ENCODE results near the gene PRRG2.
A peak's percentile ranks its signal among the peaks of the same experiment; 100 is the strongest.
"Not testable (repeated sequence)": the region's sequence is repeated elsewhere in the genome, so short reads cannot be mapped to it uniquely, and the experiment has no call there.

PRRG2 gene

GRCh38 chr19:49614096-49614833 is 33.1 kb downstream of the PRRG2 start:
- no peak for DNase-seq

- no peak for DNase-seq
These were observed 34.7 kb downstream of the PRRG2 start for GRCh38 chr19:49615861-49616260.

GRCh38 chr19:49616532-49616931 is 35.4 kb downstream of the PRRG2 start:
- DNase-seq, result no peak

DNA sequence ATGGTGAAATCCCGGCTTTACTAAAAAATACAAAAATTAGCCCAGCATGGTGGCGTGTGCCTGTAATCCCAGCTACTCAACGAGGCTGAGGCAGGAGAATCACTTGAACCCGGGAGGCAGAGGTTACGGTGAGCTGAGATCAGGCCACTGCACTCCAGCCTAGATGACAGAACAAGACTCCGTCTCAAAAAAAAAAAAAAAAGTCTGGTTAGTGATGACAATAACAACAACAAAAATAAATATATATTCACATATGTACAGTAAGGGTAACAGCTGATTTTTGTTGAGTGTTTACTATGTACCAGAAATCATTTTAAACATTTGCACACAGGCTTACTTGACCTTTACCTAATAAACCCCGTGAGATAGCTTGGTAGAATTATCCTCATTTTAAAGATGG is 35.8 kb downstream of the PRRG2 start:
- DNase-seq, result no peak

- DNase-seq, result not testable (repeated sequence)
These were observed 36.7 kb downstream of the PRRG2 start for GRCh38 chr19:49617860-49618259.

DNA sequence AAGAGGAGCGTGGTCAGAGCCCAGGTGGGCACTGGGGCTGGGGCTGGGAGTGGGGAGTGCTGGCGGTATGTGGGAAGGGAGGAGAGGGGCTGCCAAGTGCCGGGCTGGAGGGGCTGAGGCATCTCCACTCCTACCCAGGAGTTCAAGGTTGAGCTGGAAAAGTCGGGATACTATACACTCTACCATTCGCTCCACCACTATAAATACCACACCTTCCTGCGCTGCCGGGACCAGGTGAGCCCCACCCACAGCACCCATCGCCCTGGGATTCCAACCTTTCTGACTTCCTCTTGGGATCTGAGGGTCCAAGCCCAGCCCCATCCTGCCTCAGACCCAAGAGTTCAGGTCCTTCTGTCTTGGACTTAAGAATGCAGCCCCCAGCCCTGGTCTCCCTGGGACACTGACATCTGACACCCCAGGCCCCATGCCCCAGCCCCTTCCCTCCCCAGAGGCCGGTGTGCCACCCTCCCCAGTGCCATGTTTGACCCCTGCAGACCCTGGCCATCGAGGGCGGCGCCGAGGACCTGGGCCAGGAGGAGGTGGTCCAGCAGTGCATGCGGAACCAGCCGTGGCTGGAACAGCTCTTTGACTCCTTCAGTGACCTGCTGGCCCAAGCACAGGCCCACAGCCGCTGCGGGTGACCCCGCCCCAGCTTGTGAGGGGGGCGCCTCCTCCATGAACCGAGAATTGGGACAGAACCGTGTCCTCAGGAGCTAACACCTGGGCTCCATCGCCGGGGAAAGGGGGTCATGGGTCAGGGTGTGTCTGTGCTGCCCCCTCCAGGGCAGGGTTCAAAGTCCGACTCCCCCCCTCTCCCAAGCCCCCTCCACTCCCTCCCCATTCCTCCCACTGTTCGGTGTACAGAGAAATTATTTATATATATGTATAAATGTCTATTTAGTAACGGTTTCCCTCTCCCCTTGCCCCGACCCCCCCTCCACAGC is 44.1 kb downstream of the PRRG2 start:
- no peak for DNase-seq

- DNase-seq, result no peak
These were observed 45.1 kb downstream of the PRRG2 start for GRCh38 chr19:49626226-49626625.

- no peak for DNase-seq
These were observed 48.5 kb downstream of the PRRG2 start for GRCh38 chr19:49629659-49630058.

DNA sequence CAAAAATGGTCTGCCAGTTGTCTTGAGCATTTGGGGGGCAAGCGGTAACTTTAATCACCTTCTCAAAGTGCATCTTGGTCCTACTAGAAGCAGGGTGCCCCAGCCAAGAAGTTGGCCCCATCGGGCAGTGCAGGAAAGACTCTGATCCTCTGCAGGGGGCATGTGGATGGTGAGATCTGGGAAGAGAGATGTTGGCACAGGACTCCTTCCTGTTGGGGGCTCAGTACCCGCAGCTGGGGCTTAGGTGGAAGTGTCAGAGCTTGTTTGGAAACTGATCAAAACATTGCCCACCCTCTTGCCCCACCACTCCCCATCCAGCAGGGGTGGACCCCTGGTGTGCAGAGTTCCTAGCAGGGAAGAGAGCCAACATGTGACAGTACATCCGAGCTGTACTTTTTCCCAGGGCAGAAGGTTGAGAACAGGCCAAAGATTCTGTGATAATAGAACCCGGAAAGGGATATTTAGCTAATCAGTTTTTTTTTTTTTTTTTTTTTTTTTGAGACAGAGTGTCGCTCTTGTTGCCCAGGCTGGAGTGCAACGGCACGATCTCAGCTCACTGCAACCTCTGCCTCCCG is 50.0 kb downstream of the PRRG2 start:
- no peak for DNase-seq

- DNase-seq, result no peak
These were observed 50.6 kb downstream of the PRRG2 start for GRCh38 chr19:49631610-49632192.

- DNase-seq, result no peak
These were observed 51.5 kb downstream of the PRRG2 start for GRCh38 chr19:49632576-49632975.

DNA sequence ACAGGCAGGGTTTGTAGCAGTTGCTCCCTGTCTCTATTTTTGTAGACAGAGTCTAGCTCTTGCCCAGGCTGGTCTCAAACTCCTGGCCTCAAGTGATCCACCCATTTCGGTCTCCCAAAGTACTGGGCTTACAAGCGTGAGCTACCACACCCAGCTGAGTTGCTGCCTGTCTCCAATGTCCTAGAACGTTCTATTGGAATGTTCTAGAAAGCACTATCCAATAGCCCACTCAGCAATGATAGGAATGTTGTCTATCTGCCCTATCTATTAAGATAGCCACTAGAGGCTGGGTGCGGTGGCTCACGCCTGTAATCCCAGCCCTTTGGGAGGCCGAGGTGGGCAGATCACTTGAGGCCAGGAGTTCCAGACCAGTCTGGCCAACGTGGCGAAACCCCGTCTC is 52.2 kb downstream of the PRRG2 start:
- not testable (repeated sequence) for DNase-seq

DNA sequence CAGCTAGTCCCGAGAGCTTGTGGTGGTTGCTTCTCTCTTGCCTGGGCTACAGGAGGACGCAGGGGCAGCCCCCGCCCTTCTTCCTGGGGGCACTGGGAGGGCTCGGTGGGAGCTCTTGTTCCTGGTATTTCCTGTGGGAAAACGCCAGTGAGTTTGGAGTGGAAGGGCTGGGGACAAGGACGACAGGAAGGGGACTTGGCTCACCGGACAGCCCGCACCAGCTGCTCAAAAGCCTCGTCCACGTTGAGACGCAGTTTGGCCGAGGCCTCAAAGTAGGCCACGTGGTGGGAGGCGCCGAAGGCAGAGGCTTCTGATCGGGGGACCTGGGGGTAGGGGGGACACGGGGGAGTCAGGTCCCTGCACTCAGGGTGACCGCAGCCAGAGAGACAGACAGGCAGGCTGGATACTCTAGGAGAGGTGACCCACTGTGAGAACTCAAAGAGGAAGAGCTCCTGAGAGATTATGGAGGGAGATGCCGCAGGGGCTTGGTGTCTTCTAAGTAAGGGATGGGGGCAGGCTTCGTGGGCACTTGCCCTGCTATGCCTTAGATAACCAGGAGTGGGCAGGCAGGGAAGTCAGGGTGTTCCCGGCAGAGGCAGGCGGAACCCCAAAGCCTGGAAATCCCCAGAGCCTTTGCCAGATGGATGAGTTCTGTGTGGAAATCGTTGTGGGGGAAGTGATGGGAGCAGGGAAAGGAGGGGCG is 54.6 kb downstream of the PRRG2 start:
- DNase-seq, result no peak

DNA sequence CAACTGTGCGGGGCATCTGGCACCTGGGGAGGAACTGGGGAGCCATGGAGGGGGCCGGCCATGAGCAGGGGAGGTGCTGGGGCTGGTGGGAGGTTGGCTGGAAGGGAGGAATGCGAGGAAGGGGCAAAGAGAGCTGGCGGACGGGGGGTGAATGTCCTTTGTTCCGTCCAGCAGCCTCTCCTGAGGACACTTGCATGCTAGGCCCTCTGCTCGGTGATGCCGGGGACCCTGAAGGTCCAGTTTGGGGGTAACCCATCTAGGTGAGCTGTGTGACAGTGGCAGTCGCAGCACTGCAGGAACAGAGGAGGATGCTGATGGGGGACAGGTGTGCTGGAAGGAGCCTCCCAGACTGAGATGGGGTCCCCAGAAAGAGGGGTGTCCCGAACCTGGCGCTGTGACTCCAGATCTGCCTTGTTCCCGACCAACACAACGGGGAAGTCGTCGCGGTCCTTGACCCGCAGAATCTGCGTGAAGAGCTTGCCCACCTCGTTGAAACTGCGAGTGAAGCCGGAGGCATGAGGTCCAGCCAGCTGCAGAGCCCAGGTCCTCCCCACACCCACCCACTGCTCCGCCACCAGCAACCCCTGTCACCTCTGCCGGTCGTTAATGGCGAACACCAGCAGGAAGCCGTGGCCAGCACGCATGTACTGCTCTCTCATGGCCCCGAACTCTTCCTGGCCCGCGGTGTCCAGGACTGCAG is 55.3 kb downstream of the PRRG2 start:
- DNase-seq, result no peak

DNA sequence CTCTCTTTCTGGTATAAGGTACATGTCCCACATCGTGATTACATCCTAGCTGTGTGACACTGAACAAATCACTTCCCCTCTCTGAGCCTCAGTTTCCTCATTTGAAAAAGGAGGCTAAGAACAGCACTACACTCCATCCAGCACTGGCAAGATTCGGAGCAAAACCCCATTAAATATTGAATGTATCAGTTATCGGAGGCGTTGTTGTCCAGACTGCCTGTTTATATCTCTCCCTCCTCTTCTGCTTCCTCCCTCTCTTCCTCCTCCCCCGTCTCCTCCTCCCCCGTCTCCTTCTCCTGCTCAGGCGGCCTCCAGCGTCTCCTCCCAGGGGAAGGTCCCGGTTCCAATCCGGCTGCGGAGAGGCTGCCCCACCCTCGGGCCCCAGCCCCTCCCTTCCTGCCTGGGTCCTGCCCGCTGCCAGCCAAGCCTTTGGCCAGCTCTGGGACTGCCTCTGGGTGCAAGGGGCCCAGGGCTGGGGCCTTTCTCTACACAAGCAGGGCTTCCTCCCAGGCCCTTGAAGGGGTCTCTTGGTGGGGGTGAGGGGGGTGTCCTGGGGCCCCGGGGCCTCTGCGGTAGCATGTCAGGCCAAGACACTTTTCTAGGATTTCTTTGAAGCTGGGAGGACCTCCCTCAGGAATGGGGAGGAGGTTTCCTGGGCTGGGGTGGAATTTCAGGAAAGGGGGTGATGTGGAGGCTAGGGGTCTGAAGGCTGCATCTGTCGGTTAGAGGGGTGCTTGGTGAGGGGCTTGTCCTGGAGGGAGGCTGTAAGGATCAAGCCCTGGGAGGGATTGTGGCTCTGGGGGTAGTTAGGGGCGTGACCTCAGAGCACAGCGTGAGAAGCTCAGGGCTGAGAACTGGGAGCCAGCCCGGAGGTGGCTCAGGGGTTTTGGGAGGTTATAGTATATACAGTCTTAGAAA is 57.0 kb downstream of the PRRG2 start:
- no peak for DNase-seq

GRCh38 chr19:49639401-49640112 is 58.4 kb downstream of the PRRG2 start:
- DNase-seq, result no peak

GRCh38 chr19:49640113-49640898 is 59.2 kb downstream of the PRRG2 start, which contains the start of gene RRAS:
Gene RRAS (minus strand): TSS chr19:49640143. CDS start chr19:49640098, 45 bp downstream.
- DNase-seq, result peak; percentile 100
